GM19328 (cell line): ENCODE data around the gene TMEM115.

Source experiments
- ATAC-seq: cut with Tn5 transposase; IDR thresholded peaks from one replicate; pipeline ENCODE4 v1.9.1; 2021; ENCODE audit warnings: mild to moderate bottlenecking, moderate library complexity; ENCODE audit not compliant: unreplicated experiment

TMEM115 gene

GRCh38 chr3:50378757-50379156 is 19.4 kb upstream of the TMEM115 start:
- no peak for ATAC-seq

- no peak for ATAC-seq
These were observed 18.7 kb upstream of the TMEM115 start for GRCh38 chr3:50378024-50378423.

- no peak for ATAC-seq
These were observed 16.1 kb upstream of the TMEM115 start for GRCh38 chr3:50375258-50375931.

GRCh38 chr3:50374363-50375257 is 15.3 kb upstream of the TMEM115 start:
- ATAC-seq = no peak

- no peak for ATAC-seq
These were observed 14.1 kb upstream of the TMEM115 start for GRCh38 chr3:50373146-50374051.

GRCh38 chr3:50372349-50372748 is 13.0 kb upstream of the TMEM115 start:
- ATAC-seq = no peak

- no peak for ATAC-seq
These were observed 11.9 kb upstream of the TMEM115 start for GRCh38 chr3:50371133-50371685.

- ATAC-seq = no peak
These were observed 11.3 kb upstream of the TMEM115 start for GRCh38 chr3:50370594-50370993.

GRCh38 chr3:50369012-50369670 is 9.8 kb upstream of the TMEM115 start:
- no peak for ATAC-seq

GRCh38 chr3:50365842-50366220 is 6.5 kb upstream of the TMEM115 start:
- no peak for ATAC-seq

GRCh38 chr3:50365080-50365841 is 5.9 kb upstream of the TMEM115 start:
- ATAC-seq = peak; percentile 70

- ATAC-seq = no peak
These were observed 5.3 kb upstream of the TMEM115 start for GRCh38 chr3:50364573-50365079.

- no peak for ATAC-seq
These were observed 414 bp upstream of the TMEM115 start for GRCh38 chr3:50359760-50360110.

- no peak for ATAC-seq
These were observed 888 bp downstream of the TMEM115 start for GRCh38 chr3:50358355-50358910.

GRCh38 chr3:50357481-50357880 is 1.8 kb downstream of the TMEM115 start:
- ATAC-seq = no peak

- no peak for ATAC-seq
These were observed 2.8 kb downstream of the TMEM115 start for GRCh38 chr3:50356553-50356952.

GRCh38 chr3:50355829-50356552 is 3.3 kb downstream of the TMEM115 start:
- no peak for ATAC-seq

- ATAC-seq = no peak
These were observed 4.5 kb downstream of the TMEM115 start for GRCh38 chr3:50354850-50355249.
